ENCODE results near the gene SEMA5B. TPM values are rescaled to one million over a fixed set of nuclear protein-coding genes. Genes with fewer than 3 reads are reported as not detected.

Gene SEMA5B
- total RNA-seq, 3 donors from 2014 or later = 0.15 to 0.33 (median 0.32) TPM

DNA sequence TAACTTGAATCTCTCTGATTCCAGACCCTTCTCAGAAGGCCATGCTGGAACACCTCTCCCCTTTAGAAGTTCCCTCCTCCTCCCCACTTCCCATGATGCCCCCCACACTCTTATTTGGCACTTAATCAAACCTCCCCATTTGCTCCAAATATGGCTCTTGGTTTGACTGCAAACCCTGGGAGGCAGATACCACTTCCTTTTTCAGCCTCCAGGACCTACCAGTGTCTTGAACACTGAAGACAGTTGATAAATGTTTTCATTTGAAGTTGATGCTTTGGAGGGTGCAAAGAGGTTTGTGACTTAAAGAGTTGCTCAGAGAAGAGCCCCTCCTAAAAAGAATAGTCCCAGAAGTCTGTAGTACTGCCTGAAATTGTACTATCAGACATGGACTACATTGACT lies 61.5 kb downstream of the SEMA5B start:
- no peaks in the 10 kb centered on the region for H3K27me3 ChIP-seq
- no peaks in the 10 kb centered on the region for H3K9me3 ChIP-seq
- TF ChIP-seq, protein P1, sequence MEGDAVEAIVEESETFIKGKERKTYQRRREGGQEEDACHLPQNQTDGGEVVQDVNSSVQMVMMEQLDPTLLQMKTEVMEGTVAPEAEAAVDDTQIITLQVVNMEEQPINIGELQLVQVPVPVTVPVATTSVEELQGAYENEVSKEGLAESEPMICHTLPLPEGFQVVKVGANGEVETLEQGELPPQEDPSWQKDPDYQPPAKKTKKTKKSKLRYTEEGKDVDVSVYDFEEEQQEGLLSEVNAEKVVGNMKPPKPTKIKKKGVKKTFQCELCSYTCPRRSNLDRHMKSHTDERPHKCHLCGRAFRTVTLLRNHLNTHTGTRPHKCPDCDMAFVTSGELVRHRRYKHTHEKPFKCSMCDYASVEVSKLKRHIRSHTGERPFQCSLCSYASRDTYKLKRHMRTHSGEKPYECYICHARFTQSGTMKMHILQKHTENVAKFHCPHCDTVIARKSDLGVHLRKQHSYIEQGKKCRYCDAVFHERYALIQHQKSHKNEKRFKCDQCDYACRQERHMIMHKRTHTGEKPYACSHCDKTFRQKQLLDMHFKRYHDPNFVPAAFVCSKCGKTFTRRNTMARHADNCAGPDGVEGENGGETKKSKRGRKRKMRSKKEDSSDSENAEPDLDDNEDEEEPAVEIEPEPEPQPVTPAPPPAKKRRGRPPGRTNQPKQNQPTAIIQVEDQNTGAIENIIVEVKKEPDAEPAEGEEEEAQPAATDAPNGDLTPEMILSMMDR (IDR thresholded peaks at IDR 0.05) = no peak
- TF ChIP-seq POLR2A (IDR thresholded peaks at IDR 0.05) (no peak), POLR2AphosphoS5 (IDR thresholded peaks at IDR 0.05) (no peak)
- H3K4me3 ChIP-seq = no peak overlapping the region
- intact Hi-C loops (cut with DNase I; ENCODE audit: low total_unique reads) = no loop called here
- no peaks in the 10 kb centered on the region for H3K36me3 ChIP-seq
- H3K4me1 ChIP-seq = peaks cover 0 to 12% of the 10 kb centered on the region in 2 donors
- H3K27ac ChIP-seq = no peak overlapping the region
- no peak for DNase-seq (ENCODE audit: low spot score in 2 of 2)

DNA sequence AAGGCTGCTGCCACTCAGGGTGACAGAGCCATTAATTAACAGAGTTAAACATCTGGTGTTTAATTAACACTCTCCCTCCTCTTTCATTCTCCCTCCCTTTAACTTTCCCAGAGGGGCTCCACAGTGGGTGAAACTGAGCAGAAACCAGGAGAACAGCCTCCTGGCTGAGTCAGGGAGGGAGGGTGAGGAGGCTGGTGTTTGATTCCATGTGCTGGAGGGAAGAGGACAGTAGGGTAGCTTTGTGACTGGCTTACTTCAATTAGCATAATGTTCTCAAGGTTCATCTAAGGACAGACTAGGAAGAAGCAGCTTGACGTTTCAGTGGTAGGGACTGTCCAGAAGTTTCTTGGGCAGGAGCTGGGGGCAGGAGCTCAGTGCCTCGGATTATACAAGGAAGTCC lies 62.8 kb downstream of the SEMA5B start:
- Histone ChIP-seq H3K9me3 (no peaks in the 10 kb centered on the region), H3K4me1 (peaks cover 0 to 4% of the 10 kb centered on the region in 2 donors), H3K27me3 (no peaks in the 10 kb centered on the region), H3K4me3 (no peak overlapping the region), H3K27ac (no peak overlapping the region), H3K36me3 (no peaks in the 10 kb centered on the region)
- intact Hi-C loops (cut with DNase I; ENCODE audit: low total_unique reads) = no loop called here
- DNase-seq (ENCODE audit: low spot score in 2 of 2) = no peak
- no peak for TF ChIP-seq POLR2AphosphoS5 (IDR thresholded peaks at IDR 0.05)
- TF ChIP-seq POLR2A (IDR thresholded peaks at IDR 0.05) = no peak
- TF ChIP-seq, protein P1 (IDR thresholded peaks at IDR 0.05) = no peak

DNA sequence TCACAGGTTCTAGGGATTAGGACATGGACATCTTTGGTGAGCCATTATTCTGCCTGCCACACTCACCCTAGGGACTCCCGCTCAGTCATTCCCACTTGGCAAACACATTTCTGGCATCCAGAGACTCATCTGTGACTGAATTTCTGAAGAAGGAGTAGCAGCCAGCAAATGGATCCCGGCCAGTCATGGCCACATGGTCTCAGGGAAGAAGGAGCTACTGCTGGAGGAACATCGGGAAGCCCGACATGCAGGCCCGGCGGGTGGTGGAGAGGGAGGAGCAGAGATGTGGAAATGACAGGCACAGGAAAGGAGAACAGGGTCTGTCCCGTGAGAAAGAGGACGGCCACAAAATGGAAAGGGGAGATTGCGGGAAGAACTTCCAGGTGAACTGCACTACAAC lies 65.4 kb downstream of the SEMA5B start:
- H3K27ac ChIP-seq = no peak overlapping the region
- no peaks in the 10 kb centered on the region for H3K36me3 ChIP-seq
- no peak for DNase-seq (ENCODE audit: low spot score in 2 of 2)
- intact Hi-C loops (cut with DNase I; ENCODE audit: low total_unique reads) = no loop called here
- H3K9me3 ChIP-seq = no peaks in the 10 kb centered on the region
- H3K4me1 ChIP-seq = no peaks in the 10 kb centered on the region
- no peak overlapping the region for H3K4me3 ChIP-seq
- H3K27me3 ChIP-seq = no peaks in the 10 kb centered on the region
- TF ChIP-seq POLR2A (IDR thresholded peaks at IDR 0.05) (no peak), POLR2AphosphoS5 (IDR thresholded peaks at IDR 0.05) (no peak)
- TF ChIP-seq, protein P1 (IDR thresholded peaks at IDR 0.05) = no peak

DNA sequence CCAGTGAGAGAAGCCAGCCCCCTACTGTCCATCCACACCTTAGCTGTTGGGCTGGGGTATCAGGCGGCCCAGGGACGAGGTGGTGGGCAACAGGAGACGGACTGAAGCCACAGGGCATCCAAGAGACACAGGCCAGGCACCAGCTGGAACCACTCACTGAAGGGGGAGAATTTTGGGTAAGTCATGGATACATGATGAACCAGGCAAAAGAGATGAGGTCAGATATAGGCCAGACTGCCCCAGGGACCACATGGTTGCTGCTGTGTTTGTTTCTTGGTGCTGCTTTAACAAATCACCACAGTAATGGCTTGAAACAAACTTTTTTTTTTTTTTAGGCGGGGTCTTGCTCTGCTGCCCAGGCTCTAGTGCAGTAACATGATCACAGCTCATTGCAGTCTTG lies 66.4 kb downstream of the SEMA5B start:
- Histone ChIP-seq H3K36me3 (no peaks in the 10 kb centered on the region), H3K4me3 (no peak overlapping the region), H3K27ac (no peak overlapping the region), H3K27me3 (no peaks in the 10 kb centered on the region), H3K9me3 (no peaks in the 10 kb centered on the region), H3K4me1 (no peaks in the 10 kb centered on the region)
- TF ChIP-seq POLR2AphosphoS5 (IDR thresholded peaks at IDR 0.05) (no peak), POLR2A (IDR thresholded peaks at IDR 0.05) (no peak)
- TF ChIP-seq, protein P1 (IDR thresholded peaks at IDR 0.05) = no peak
- no peak for DNase-seq (ENCODE audit: low spot score in 2 of 2)
- intact Hi-C loops (cut with DNase I; ENCODE audit: low total_unique reads) = no loop called here

DNA sequence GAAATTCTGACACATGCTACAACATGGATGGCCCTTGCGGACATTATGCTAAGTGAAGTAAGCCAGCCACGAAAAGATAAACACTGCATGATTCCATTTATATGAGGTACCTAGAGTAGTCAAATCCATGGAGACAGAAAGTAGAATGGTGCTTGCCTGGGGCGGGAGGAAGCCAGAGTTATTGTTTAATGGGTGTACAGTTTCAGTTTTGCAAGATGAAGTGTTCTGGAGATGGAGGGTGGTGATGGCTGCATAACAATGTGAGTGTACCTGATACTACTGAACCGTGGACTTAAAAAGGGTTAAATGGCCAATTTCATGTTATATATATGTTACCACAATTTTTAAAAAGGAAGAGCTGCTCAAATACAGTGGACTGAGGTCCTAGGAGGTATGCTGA lies 66.9 kb downstream of the SEMA5B start:
- DNase-seq (ENCODE audit: low spot score in 2 of 2) = no peak
- intact Hi-C loops (cut with DNase I; ENCODE audit: low total_unique reads) = no loop called here
- Histone ChIP-seq H3K27ac (no peak overlapping the region), H3K36me3 (no peaks in the 10 kb centered on the region), H3K4me1 (no peaks in the 10 kb centered on the region), H3K9me3 (no peaks in the 10 kb centered on the region), H3K4me3 (no peak overlapping the region), H3K27me3 (no peaks in the 10 kb centered on the region)
- TF ChIP-seq, protein P1 (IDR thresholded peaks at IDR 0.05) = no peak
- TF ChIP-seq POLR2AphosphoS5 (IDR thresholded peaks at IDR 0.05) (no peak), POLR2A (IDR thresholded peaks at IDR 0.05) (no peak)

Data from breast epithelium (tissue), 4 donors.